ENCODE measurements around the gene NTRK3.

GRCh38 chr15:87952736-87953287, 303.7 kb downstream of the NTRK3 start:
- TF ChIP-seq FOXJ3 (CRISPR knock-in tag; IDR thresholded peaks at IDR 0.05; ENCODE audit: borderline replicate concordance) (no peak), PBX2 (CRISPR knock-in tag; IDR thresholded peaks at IDR 0.05) (no peak), CTCF (CRISPR knock-in tag; IDR thresholded peaks at IDR 0.05) (no peak)
